Measurements from ENCODE around the gene SDK2.

GRCh38 chr17:73387746-73388577, 256.3 kb downstream of the SDK2 start:
- TF ChIP-seq GABPA (IDR thresholded peaks at IDR 0.05; ENCODE audit: low read depth) (no peak), CTCF (IDR thresholded peaks at IDR 0.05; ENCODE audit: insufficient read depth, low read length) (no peak), POLR2AphosphoS5 (IDR thresholded peaks at IDR 0.05; ENCODE audit: low read depth) (no peak)
